H1 (cell line): ENCODE results near the gene F11. TPM values are rescaled to one million over a fixed set of nuclear protein-coding genes. Genes with fewer than 3 reads are reported as not detected.
A peak's percentile ranks its signal among the peaks of the same experiment; 100 is the strongest.

Experiments used
- CTCF ChIA-PET: fragments of 300-600 bp; sonication (Branson Sonifier 250); formaldehyde crosslinking; loops from one replicate; lab custom pipeline; 2021; ENCODE audit not compliant: partially characterized antibody; lab: Charles Lee
- POLR2A ChIA-PET: fragments of 300-600 bp; sonication (Branson Sonifier 250); formaldehyde crosslinking; loops from one replicate; lab custom pipeline; 2021; ENCODE audit warnings: inconsistent platforms; ENCODE audit not compliant: partially characterized antibody; lab: Charles Lee
- DNase-seq, 2 experiments: peaks; one replicate each; pipeline versions ENCODE4 v3.0.0 to v3.0.0-alpha.2; 2010 to 2022; ENCODE audit warnings: low spot score in 2 of 2, low read depth in 1 of 2, mixed read lengths in 1 of 2
- FAIRE-seq: peaks from 2 replicates; lab custom pipeline; 2011; peaks lifted over from hg19 to GRCh38; lab: Jason Lieb, UNC
- H2AFZ ChIP-seq: 2 replicates; pipeline ENCODE4 v1.8.1; 2012; ENCODE audit warnings: low read length, inconsistent platforms
- H2AK5ac ChIP-seq: 2 replicates; pipeline ENCODE4 v1.6.1; 2013; ENCODE audit warnings: low read depth, low read length
- H2BK120ac ChIP-seq: replicated peaks from 2 replicates; pipeline ENCODE3; 2013; ENCODE audit warnings: low read depth, low read length, inconsistent platforms
- H2BK12ac ChIP-seq: 2 replicates; pipeline ENCODE4 v1.6.1; 2013; ENCODE audit warnings: low read depth, low read length
- H2BK15ac ChIP-seq: 2 replicates; pipeline ENCODE4 v1.6.1; 2013; ENCODE audit warnings: low read length
- H2BK20ac ChIP-seq: 2 replicates; pipeline ENCODE4 v1.6.1; 2013; ENCODE audit warnings: low read length
- H2BK5ac ChIP-seq: 2 replicates; pipeline ENCODE4 v1.6.1; 2013; ENCODE audit warnings: low read depth, low read length
- H3K14ac ChIP-seq: 2 replicates; pipeline ENCODE4 v1.6.1; 2013; ENCODE audit warnings: inconsistent platforms; ENCODE audit not compliant: insufficient read length
- H3K18ac ChIP-seq: 2 replicates; pipeline ENCODE4 v1.6.1; 2013; ENCODE audit warnings: low read length; ENCODE audit errors: extremely low read depth
- H3K23ac ChIP-seq: 2 replicates; pipeline ENCODE4 v1.6.1; 2013; ENCODE audit warnings: inconsistent platforms; ENCODE audit not compliant: insufficient read length
- H3K23me2 ChIP-seq: 2 replicates; pipeline ENCODE4 v1.6.1; 2013; ENCODE audit warnings: low read depth, low read length
- H3K27ac ChIP-seq: 2 replicates; pipeline ENCODE4 v1.6.1; 2011; ENCODE audit warnings: low read depth, low read length, inconsistent platforms
- H3K27me3 ChIP-seq, 4 experiments: replicated peaks in 1 of 4; 1 replicate in 1 of 4; 2 replicates in 3 of 4; pipeline versions ENCODE4 v1.6.1 to v1.8.1; 2011 to 2013; ENCODE audit warnings: low read length in 3 of 4, mild to moderate bottlenecking in 3 of 4, inconsistent platforms in 2 of 4, mixed read lengths in 2 of 4, moderate library complexity in 1 of 4; ENCODE audit not compliant: control insufficient read depth in 3 of 4, insufficient read depth in 3 of 4; ENCODE audit errors: extremely low read depth in 1 of 4
- H3K36me3 ChIP-seq, 4 experiments: 2 replicates each; pipeline versions ENCODE4 v1.6.1 to v1.8.1; 2011 to 2013; ENCODE audit warnings: mild to moderate bottlenecking in 4 of 4, low read length in 3 of 4, moderate library complexity in 2 of 4, control low read depth in 1 of 4, inconsistent platforms in 1 of 4; ENCODE audit not compliant: insufficient read depth in 4 of 4, control insufficient read depth in 2 of 4
- H3K4ac ChIP-seq: replicated peaks from 2 replicates; pipeline ENCODE3; 2013; ENCODE audit warnings: low read length, low read depth, mixed read lengths, inconsistent platforms; ENCODE audit not compliant: insufficient read length
- H3K4me1 ChIP-seq, 4 experiments: replicated peaks in 1 of 4; 1 replicate in 1 of 4; 2 replicates in 3 of 4; pipeline versions ENCODE4 v1.6.1 to v1.8.1; 2011 to 2013; ENCODE audit warnings: low read length in 3 of 4, inconsistent platforms in 2 of 4, mixed read lengths in 1 of 4; ENCODE audit not compliant: insufficient read depth in 4 of 4, control insufficient read depth in 3 of 4
- H3K4me2 ChIP-seq, 2 experiments: 2 replicates each; pipeline versions ENCODE4 v1.6.1 to v1.8.1; 2011 to 2013; ENCODE audit warnings: low read depth in 2 of 2, low read length in 2 of 2, control low read depth in 1 of 2, inconsistent platforms in 1 of 2, mild to moderate bottlenecking in 1 of 2; ENCODE audit not compliant: insufficient read depth in 1 of 2
- H3K4me3 ChIP-seq, 4 experiments: fragments of 200-600, 300-600 bp in 1 of 4; sonication (generic), shearing (Covaris generic), sonication (Bioruptor Twin) in 1 of 4; 2 replicates each; pipeline versions ENCODE4 v1.5.1 to v1.8.1; 2011 to 2016; ENCODE audit warnings: low read length in 4 of 4, low read depth in 3 of 4, control low read depth in 2 of 4, inconsistent platforms in 2 of 4, mild to moderate bottlenecking in 2 of 4, mixed read lengths in 1 of 4, moderate library complexity in 1 of 4; ENCODE audit not compliant: insufficient read depth in 2 of 4; ENCODE audit errors: extremely low read depth in 1 of 4
- H3K56ac ChIP-seq: replicated peaks from 2 replicates; pipeline ENCODE3; 2013; ENCODE audit warnings: low read depth, mild to moderate bottlenecking, mixed read lengths, low read length, inconsistent platforms; ENCODE audit not compliant: insufficient read length
- H3K79me1 ChIP-seq: 2 replicates; pipeline ENCODE4 v1.6.1; 2013; ENCODE audit warnings: low read depth, low read length, control low read depth
- H3K79me2 ChIP-seq, 2 experiments: 2 replicates each; pipeline versions ENCODE4 v1.6.1 to v1.8.1; 2012 to 2013; ENCODE audit warnings: low read length in 2 of 2, mild to moderate bottlenecking in 2 of 2, inconsistent platforms in 1 of 2; ENCODE audit not compliant: insufficient read depth in 2 of 2, control insufficient read depth in 1 of 2
- H3K9ac ChIP-seq, 4 experiments: replicated peaks in 1 of 4; 1 replicate in 1 of 4; 2 replicates in 3 of 4; pipeline versions ENCODE4 v1.6.1 to v1.8.1; 2011 to 2013; ENCODE audit warnings: low read depth in 3 of 4, low read length in 3 of 4, control low read depth in 2 of 4, mild to moderate bottlenecking in 2 of 4, moderate library complexity in 2 of 4, inconsistent platforms in 1 of 4; ENCODE audit errors: extremely low read depth in 1 of 4
- H3K9me3 ChIP-seq, 2 experiments: 2 replicates each; pipeline versions ENCODE4 v1.6.1 to v1.8.1; 2012 to 2013; ENCODE audit warnings: mild to moderate bottlenecking in 2 of 2, moderate library complexity in 2 of 2, control low read depth in 1 of 2, inconsistent platforms in 1 of 2, low read depth in 1 of 2, low read length in 1 of 2, mixed read lengths in 1 of 2; ENCODE audit not compliant: insufficient read depth in 2 of 2
- H4K20me1 ChIP-seq, 2 experiments: replicated peaks in 1 of 2; 2 replicates each; pipeline versions ENCODE3 to v1.8.1; 2011 to 2013; ENCODE audit warnings: inconsistent platforms in 2 of 2, low read length in 2 of 2, mild to moderate bottlenecking in 1 of 2; ENCODE audit not compliant: insufficient read depth in 2 of 2, control insufficient read depth in 1 of 2
- H4K5ac ChIP-seq: 2 replicates; pipeline ENCODE4 v1.6.1; 2013; ENCODE audit warnings: low read length, low read depth, mixed read lengths, inconsistent platforms; ENCODE audit not compliant: insufficient read length
- H4K8ac ChIP-seq: 2 replicates; pipeline ENCODE4 v1.8.0; 2013; ENCODE audit warnings: mild to moderate bottlenecking, moderate library complexity, low read length, inconsistent platforms; ENCODE audit not compliant: insufficient read depth; ENCODE audit errors: extremely low read depth
- H4K91ac ChIP-seq: replicated peaks from 2 replicates; pipeline ENCODE3; 2013; ENCODE audit warnings: low read length, mixed read lengths, inconsistent platforms; ENCODE audit not compliant: insufficient read length
- BCL11A ChIP-seq, 2 experiments: IDR thresholded peaks; one replicate each; pipeline ENCODE4 v1.6.1; 2011; ENCODE audit warnings: low read depth in 2 of 2, low read length in 2 of 2, mild to moderate bottlenecking in 2 of 2
- CTBP2 ChIP-seq: IDR thresholded peaks from 2 replicates; pipeline ENCODE4 v1.7.0; 2011; ENCODE audit warnings: borderline replicate concordance, mild to moderate bottlenecking, moderate library complexity, mixed read lengths, low read length; ENCODE audit not compliant: insufficient read depth, insufficient read length
- HDAC2 ChIP-seq, 2 experiments: fragments of 300-600 bp in 1 of 2; sonication (generic) in 1 of 2; IDR thresholded peaks; 2 replicates each; pipeline ENCODE4 v1.6.1; 2011 to 2012; ENCODE audit warnings: low read depth in 2 of 2, low read length in 2 of 2, mild to moderate bottlenecking in 2 of 2, moderate library complexity in 2 of 2, borderline replicate concordance in 1 of 2, inconsistent platforms in 1 of 2
- NRF1 ChIP-seq: IDR thresholded peaks from 2 replicates; pipeline ENCODE4 v1.6.1; 2011; ENCODE audit warnings: mild to moderate bottlenecking, low read depth, low read length, improper control_type of control experiment
- RAD21 ChIP-seq, 2 experiments: IDR thresholded peaks in 1 of 2; conservative IDR thresholded peaks in 1 of 2; 2 replicates each; pipeline ENCODE4 v1.6.1; 2011; ENCODE audit warnings: low read depth in 2 of 2, low read length in 2 of 2, improper control_type of control experiment in 1 of 2, inconsistent platforms in 1 of 2, mild to moderate bottlenecking in 1 of 2, moderate library complexity in 1 of 2
- RBBP5 ChIP-seq: IDR thresholded peaks from 2 replicates; pipeline ENCODE4 v1.7.1; 2012; ENCODE audit warnings: low read depth, mild to moderate bottlenecking, inconsistent platforms, low read length, moderate library complexity, borderline replicate concordance
- SP2 ChIP-seq: IDR thresholded peaks from 2 replicates; pipeline ENCODE4 v1.6.1; 2012; ENCODE audit warnings: mild to moderate bottlenecking, low read length, inconsistent platforms
- TAF1 ChIP-seq: IDR thresholded peaks from 2 replicates; pipeline ENCODE4 v1.6.1; 2011; ENCODE audit warnings: mild to moderate bottlenecking, low read depth, low read length
- WGBS, 2 experiments: shearing (Covaris generic) in 1 of 2; methylation state at CpG; one replicate each; pipeline versions ENCODE4 v1.1.6 to v1.1.7; 2013 to 2015; ENCODE audit warnings: low lambda C conversion rate in 2 of 2, mixed read lengths in 2 of 2, inconsistent platforms in 1 of 2, low coverage in 1 of 2, missing lambda C conversion rate in 1 of 2; ENCODE audit not compliant: insufficient replicate concordance in 2 of 2, insufficient coverage in 1 of 2, insufficient read length in 1 of 2; ENCODE audit errors: extremely low coverage in 1 of 2, missing lambda C conversion rate in 1 of 2; 5-methylcytosine and 5-hydroxymethylcytosine counted together
- polyA plus RNA-seq, 7 experiments: library from polyadenylated mRNA; depleted of rRNA in 3 of 7; stranded (reverse) in 5 of 7; unstranded in 2 of 7; fragments of >200 nt in 5 of 7; fragments of 200-250 nt in 2 of 7; gene quantifications; 1 replicate in 5 of 7; 2 replicates in 1 of 7; 4 replicates in 1 of 7; pipeline versions ENCODE4 v1.2.1 to v1.2.3, GENCODE V29; 2011 to 2013; ENCODE audit warnings: missing spikeins in 2 of 7, mixed read lengths in 2 of 7
- total RNA-seq: library from RNA; stranded (reverse); fragmentation: NEBNext Ultra II Directional; extraction: Animal tissue kit (Norgen Biotek cat#: 25700); gene quantifications from 2 replicates; pipeline ENCODE4 v1.2.1, GENCODE V29; 2021

The F11 gene
- total and polyA plus RNA-seq, 2 of the 8 experiments (the other 6 are each of a cell fraction or from before 2014, with no cell fraction given): 0.27 to 0.99 TPM

- no peaks in the 10 kb centered on the region for H3K9me3 ChIP-seq
- no peak for DNase-seq
Observed at GRCh38 chr4:186216465-186217024, 49.4 kb upstream of the F11 start.

More at GRCh38 chr4:186216465-186217024, 49.4 kb upstream of the F11 start:
- H2BK120ac ChIP-seq: no peak overlapping the region
- peak overlapping the region; percentile 57; the same call in 1 of the 2 replicates for H2AFZ ChIP-seq
- no peaks in the 10 kb centered on the region for H4K20me1 ChIP-seq
- H2AK5ac ChIP-seq: no peak overlapping the region
- no peak for FAIRE-seq
- H3K56ac ChIP-seq: no peak overlapping the region
- no peaks in the 10 kb centered on the region; a peak in 1 of 8 replicates for H3K36me3 ChIP-seq
- TF ChIP-seq TAF1 (no peak), RBBP5 (no peak), RAD21 (IDR thresholded peaks at IDR 0.05 in 1 of 2, conservative IDR thresholded peaks at IDR 0.05 in 1 of 2; ENCODE audit: low read depth in 2 of 2, low read length in 2 of 2) (no peak), HDAC2 (IDR thresholded peaks at IDR 0.05; ENCODE audit: borderline replicate concordance in 1 of 2, low read depth in 2 of 2, low read length in 2 of 2) (no peak), SP2 (no peak), CTBP2 (no peak), NRF1 (no peak), BCL11A (IDR thresholded peaks at IDR 0.05; ENCODE audit: low read depth in 2 of 2, low read length in 2 of 2) (no peak)
- H3K79me1 ChIP-seq: no peaks in the 10 kb centered on the region
- H3K4me1 ChIP-seq: no peaks in the 10 kb centered on the region
- H3K4ac ChIP-seq: no peak overlapping the region
- H3K79me2 ChIP-seq: no peaks in the 10 kb centered on the region
- H4K8ac ChIP-seq: no peak overlapping the region
- no peak overlapping the region for H3K14ac ChIP-seq
- H3K27me3 ChIP-seq: no peaks in the 10 kb centered on the region; a peak in 2 of 7 replicates
- H2BK5ac ChIP-seq: no peak overlapping the region
- H4K91ac ChIP-seq: no peak overlapping the region
- H3K4me3 ChIP-seq: no peak overlapping the region
- H2BK20ac ChIP-seq: no peak overlapping the region
- H3K23me2 ChIP-seq: no peaks in the 10 kb centered on the region
- no peak overlapping the region; the same call in 1 of the 2 replicates for H2BK12ac ChIP-seq
- H2BK15ac ChIP-seq: no peak overlapping the region
- ChIA-PET POLR2A (interaction anchor here (1.9 kb wide), 1 partner anchor 33 kb away, joined by 5 read pairs; no protein-coding TSS in a partner anchor), CTCF (no interaction called here)
- H4K5ac ChIP-seq: no peak overlapping the region
- 83% methylated on average over 8 of the region's 8 CpGs; no CpG with 5 or more reads in 1 of the 2 experiments for WGBS, 2 experiments
- no peak overlapping the region for H3K23ac ChIP-seq
- H3K18ac ChIP-seq: no peak overlapping the region
- H3K4me2 ChIP-seq: no peak overlapping the region
- no peak overlapping the region for H3K9ac ChIP-seq
- no peak overlapping the region for H3K27ac ChIP-seq
